H4 (cell line): ENCODE data around the gene KIF15. TPM values are rescaled to one million over a fixed set of nuclear protein-coding genes. Genes with fewer than 3 reads are reported as not detected.
"Not testable (repeated sequence)": the region's sequence is repeated elsewhere in the genome, so short reads cannot be mapped to it uniquely, and the experiment has no call there.

Experiments
- DNase-seq: peaks from one replicate; pipeline ENCODE4 v3.0.0-alpha.2; 2015; ENCODE audit warnings: low spot score
- total RNA-seq: library from RNA; depleted of rRNA; stranded (reverse); fragments of >200 nt; shearing (Covaris generic); gene quantifications from 2 replicates; pipeline ENCODE4 v1.2.3, GENCODE V29; 2014

Gene KIF15
- total RNA-seq, 1 experiment from 2014 or later, result 15.7 TPM

- no peak for DNase-seq
Measured at GRCh38 chr3:44827196-44827595, 65.6 kb downstream of the KIF15 start.

GRCh38 chr3:44831232-44831631 is 69.6 kb downstream of the KIF15 start:
- DNase-seq, result no peak

GRCh38 chr3:44832032-44832431 is 70.4 kb downstream of the KIF15 start:
- no peak for DNase-seq

- DNase-seq, result no peak
Measured at GRCh38 chr3:44832965-44833364, 71.4 kb downstream of the KIF15 start.

- no peak for DNase-seq
Measured at GRCh38 chr3:44833394-44833793, 71.8 kb downstream of the KIF15 start.

- DNase-seq, result no peak
Measured at GRCh38 chr3:44835684-44836083, 74.1 kb downstream of the KIF15 start.

- DNase-seq, result no peak
Measured at GRCh38 chr3:44842376-44842775, 80.8 kb downstream of the KIF15 start.

- no peak for DNase-seq
Measured at GRCh38 chr3:44845528-44846520, 84.2 kb downstream of the KIF15 start.

- no peak for DNase-seq
Measured at GRCh38 chr3:44848634-44849033, 87.0 kb downstream of the KIF15 start.

GRCh38 chr3:44856663-44857062 is 95.1 kb downstream of the KIF15 start:
- not testable (repeated sequence) for DNase-seq

GRCh38 chr3:44860117-44860516 is 98.5 kb downstream of the KIF15 start:
- no peak for DNase-seq

GRCh38 chr3:44861412-44862225 is 100.0 kb downstream of the KIF15 start, which contains the start of gene TMEM42:
Gene TMEM42 (plus strand): TSS chr3:44861912. CDS start chr3:44861925, 13 bp downstream.
- DNase-seq, result peak; percentile 53

GRCh38 chr3:44862226-44862637 is 100.6 kb downstream of the KIF15 start:
- DNase-seq, result no peak

GRCh38 chr3:44865272-44866035 is 103.9 kb downstream of the KIF15 start:
- no peak for DNase-seq

GRCh38 chr3:44867421-44868111 is 106.0 kb downstream of the KIF15 start:
- no peak for DNase-seq

GRCh38 chr3:44870375-44871061 is 108.9 kb downstream of the KIF15 start:
- DNase-seq, result no peak

- no peak for DNase-seq
Measured at GRCh38 chr3:44874308-44874707, 112.7 kb downstream of the KIF15 start, which contains the start of gene TGM4. Gene TGM4 (plus strand): TSS chr3:44874608. CDS start chr3:44874679, 71 bp downstream.

GRCh38 chr3:44875596-44875995 is 114.0 kb downstream of the KIF15 start:
- DNase-seq, result no peak

- no peak for DNase-seq
Measured at GRCh38 chr3:44877333-44877732, 115.7 kb downstream of the KIF15 start.

GRCh38 chr3:44880284-44880683 is 118.7 kb downstream of the KIF15 start:
- DNase-seq, result no peak
